AG04449 (cell line): ENCODE results near the gene CENPA.

Experiments used
- CTCF ChIA-PET: fragments of 350-600 bp; formaldehyde crosslinking; extraction: SDS; loops from one replicate; lab custom pipeline; 2021; ENCODE audit warnings: antibody characterized with exemption; lab: Yijun Ruan, JAX
- POLR2A ChIA-PET: fragments of 400-600, 350-600 bp; formaldehyde crosslinking; extraction: SDS; loops from one replicate; lab custom pipeline; 2020; ENCODE audit warnings: antibody characterized with exemption, inconsistent platforms; lab: Yijun Ruan, JAX
- DNase-seq: peaks from one replicate; pipeline ENCODE4 v3.0.0-alpha.2; 2010; ENCODE audit warnings: low read depth, low spot score
- H3K4me3 ChIP-seq: 2 replicates; pipeline ENCODE4 v1.5.1; 2011; ENCODE audit warnings: low read depth, mild to moderate bottlenecking, control low read depth, low read length
- TF ChIP-seq, protein P1 (sequence below): IDR thresholded peaks from one replicate; pipeline ENCODE4 v1.5.1; 2011; ENCODE audit warnings: mild to moderate bottlenecking, moderate library complexity, low read length, control low read depth, inconsistent platforms; ENCODE audit not compliant: insufficient read depth; ENCODE audit errors: missing control alignments

The CENPA gene

GRCh38 chr2:26818972-26819371 lies 33.1 kb downstream of the CENPA start:
- no peak for DNase-seq
- TF ChIP-seq, protein P1, sequence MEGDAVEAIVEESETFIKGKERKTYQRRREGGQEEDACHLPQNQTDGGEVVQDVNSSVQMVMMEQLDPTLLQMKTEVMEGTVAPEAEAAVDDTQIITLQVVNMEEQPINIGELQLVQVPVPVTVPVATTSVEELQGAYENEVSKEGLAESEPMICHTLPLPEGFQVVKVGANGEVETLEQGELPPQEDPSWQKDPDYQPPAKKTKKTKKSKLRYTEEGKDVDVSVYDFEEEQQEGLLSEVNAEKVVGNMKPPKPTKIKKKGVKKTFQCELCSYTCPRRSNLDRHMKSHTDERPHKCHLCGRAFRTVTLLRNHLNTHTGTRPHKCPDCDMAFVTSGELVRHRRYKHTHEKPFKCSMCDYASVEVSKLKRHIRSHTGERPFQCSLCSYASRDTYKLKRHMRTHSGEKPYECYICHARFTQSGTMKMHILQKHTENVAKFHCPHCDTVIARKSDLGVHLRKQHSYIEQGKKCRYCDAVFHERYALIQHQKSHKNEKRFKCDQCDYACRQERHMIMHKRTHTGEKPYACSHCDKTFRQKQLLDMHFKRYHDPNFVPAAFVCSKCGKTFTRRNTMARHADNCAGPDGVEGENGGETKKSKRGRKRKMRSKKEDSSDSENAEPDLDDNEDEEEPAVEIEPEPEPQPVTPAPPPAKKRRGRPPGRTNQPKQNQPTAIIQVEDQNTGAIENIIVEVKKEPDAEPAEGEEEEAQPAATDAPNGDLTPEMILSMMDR, result no peak
- H3K4me3 ChIP-seq, result no peak overlapping the region
- ChIA-PET POLR2A (no interaction called here), CTCF (no interaction called here)

DNA sequence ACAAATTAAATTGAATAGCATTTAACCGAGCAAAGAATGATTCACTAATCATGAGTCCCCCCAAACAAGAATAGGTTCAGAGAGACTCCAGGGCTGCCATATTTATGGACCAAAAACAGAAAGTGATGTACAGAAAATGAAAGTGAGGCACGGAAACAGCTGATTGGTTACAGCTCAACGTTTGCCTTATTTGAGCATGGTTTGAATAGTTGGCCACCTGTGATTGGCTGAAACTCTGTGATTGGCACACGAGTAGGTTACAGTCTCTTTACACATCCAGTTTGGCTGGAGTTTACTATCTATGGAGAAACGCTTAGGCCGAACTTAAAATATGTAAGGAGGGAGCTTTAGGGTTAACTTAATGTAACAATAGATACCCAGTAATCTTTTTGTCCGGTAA lies 35.1 kb downstream of the CENPA start:
- TF ChIP-seq, protein P1, result no peak
- no peak for DNase-seq
- H3K4me3 ChIP-seq, result no peak overlapping the region
- CTCF ChIA-PET, result no interaction called here
- POLR2A ChIA-PET, result no interaction called here

DNA sequence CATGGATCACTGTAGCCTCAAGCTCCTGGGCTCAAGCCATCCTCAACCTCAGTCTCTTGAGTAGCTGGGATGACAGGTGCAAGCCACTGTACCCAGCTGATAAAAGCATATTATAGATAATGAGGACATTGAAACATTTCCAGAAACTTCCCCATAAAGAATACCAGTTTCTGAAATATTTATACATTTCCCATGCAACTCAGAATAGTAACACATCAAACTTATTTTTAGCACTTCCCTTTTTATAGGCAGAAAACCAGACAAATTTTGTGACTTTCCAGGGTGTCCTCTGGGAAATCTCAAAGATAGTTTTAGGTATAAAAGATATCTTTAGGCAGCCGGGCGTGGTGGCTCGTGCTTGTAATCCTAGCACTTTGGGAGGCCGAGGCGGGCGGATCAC lies 37.0 kb downstream of the CENPA start:
- TF ChIP-seq, protein P1, result no peak
- H3K4me3 ChIP-seq, result no peak overlapping the region
- no peak for DNase-seq
- CTCF ChIA-PET, result interaction anchor here (2.6 kb wide), 1 partner anchor 23 kb away, joined by 9 read pairs; no protein-coding TSS in a partner anchor
- POLR2A ChIA-PET, result no interaction called here

GRCh38 chr2:26838121-26838906 lies 52.5 kb downstream of the CENPA start:
- no peak for DNase-seq
- ChIA-PET POLR2A (no interaction called here), CTCF (interaction anchor here (0.9 kb wide), 1 partner anchor 21 kb away, joined by 3 read pairs; no protein-coding TSS in a partner anchor)
- no peak overlapping the region for H3K4me3 ChIP-seq
- TF ChIP-seq, protein P1, result no peak

DNA sequence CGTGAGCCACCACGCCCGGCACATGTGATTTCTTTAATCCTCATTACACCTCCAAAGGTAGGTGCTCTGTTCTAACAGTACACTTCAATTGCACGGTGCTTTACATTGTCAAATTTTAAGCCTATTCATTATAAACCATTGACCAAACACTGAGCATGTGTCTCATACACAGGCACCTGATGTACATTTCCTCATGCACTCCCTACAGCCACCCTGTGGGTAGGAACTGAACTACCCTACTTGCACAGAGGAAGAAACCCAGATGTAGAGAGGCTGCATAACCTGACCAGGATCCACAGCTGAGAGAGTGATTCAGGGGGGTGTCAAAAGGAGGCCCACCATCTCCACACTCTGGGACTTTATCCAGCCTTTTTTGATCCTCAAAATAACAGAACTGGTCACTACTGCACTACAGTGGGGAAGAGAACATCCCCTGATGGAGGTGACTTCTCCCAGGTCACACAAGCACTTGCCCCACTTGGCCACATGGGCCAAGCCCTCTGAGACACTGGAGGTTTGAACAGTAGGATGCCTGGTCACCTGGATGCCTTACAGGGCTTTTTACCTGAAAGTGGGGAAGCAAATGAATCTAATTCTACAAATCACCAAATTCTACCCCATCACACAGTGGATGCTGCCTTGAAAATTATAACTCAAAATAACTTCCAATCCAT lies 55.2 kb downstream of the CENPA start:
- TF ChIP-seq, protein P1, result no peak
- CTCF ChIA-PET, result interaction anchor here (1.4 to 13.6 kb wide), 3 partner anchors 8 to 98 kb away, joined by 3 to 309 read pairs (median 8); no protein-coding TSS in a partner anchor
- no peak overlapping the region for H3K4me3 ChIP-seq
- no peak for DNase-seq
- POLR2A ChIA-PET, result no interaction called here

DNA sequence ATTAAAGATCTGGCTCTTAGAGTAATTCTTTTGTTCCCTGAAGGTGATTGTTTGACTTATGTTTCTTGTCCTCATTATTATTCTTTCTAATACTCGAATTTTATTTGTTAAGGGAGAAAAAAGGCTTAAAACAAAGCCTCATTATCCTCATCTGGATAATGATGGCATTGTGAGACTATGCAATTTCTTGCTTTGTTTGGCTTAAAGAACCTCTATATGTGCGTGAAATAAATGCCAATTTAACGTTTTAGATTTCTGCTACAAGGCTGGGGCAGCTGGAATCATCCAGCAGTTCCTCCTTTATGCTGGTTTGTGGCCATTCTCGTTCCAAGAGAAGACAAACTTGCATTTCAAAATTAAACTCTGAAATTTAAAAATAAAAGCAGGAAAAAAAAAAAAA lies 57.2 kb downstream of the CENPA start:
- no peak for DNase-seq
- POLR2A ChIA-PET, result no interaction called here
- TF ChIP-seq, protein P1, result no peak
- CTCF ChIA-PET, result interaction anchor here (0.7 to 13.6 kb wide), 5 partner anchors 26 to 186 kb away, joined by 3 to 309 read pairs (median 4); no protein-coding TSS in a partner anchor
- H3K4me3 ChIP-seq, result no peak overlapping the region
